Natural killer cell (primary cell): ENCODE results near the gene MAN2B2. TPM values are rescaled to one million over a fixed set of nuclear protein-coding genes. Genes with fewer than 3 reads are reported as not detected.

Experiments used
- ATAC-seq, 3 donors: fragments of 150-1000 bp in 2 of 3; fragments of 200-7000 bp in 1 of 3; cut with Tn5 transposase; 1 replicate in 1 of 3; 2 replicates in 2 of 3; pipeline ENCODE4 v1.10.0; 2021; ENCODE audit warnings: mild to moderate bottlenecking in 2 of 3, moderate library complexity in 2 of 3
- DNase-seq, 2 donors: peaks; one replicate each; pipeline versions ENCODE4 v3.0.0 to v3.0.0-alpha.2; 2013 to 2021; ENCODE audit warnings: mixed read lengths in 1 of 2
- H3K27ac ChIP-seq: one replicate; pipeline ENCODE4 v1.5.1; 2013; ENCODE audit warnings: mild to moderate bottlenecking, low read length
- H3K27me3 ChIP-seq: one replicate; pipeline ENCODE4 v1.6.1; 2013; ENCODE audit warnings: low read length; ENCODE audit not compliant: control insufficient read depth, insufficient read depth
- H3K36me3 ChIP-seq: one replicate; pipeline ENCODE4 v1.6.1; 2013; ENCODE audit warnings: low read length; ENCODE audit not compliant: control insufficient read depth, insufficient read depth
- H3K4me1 ChIP-seq: one replicate; pipeline ENCODE4 v1.6.1; 2013; ENCODE audit warnings: low read length; ENCODE audit not compliant: control insufficient read depth, insufficient read depth
- H3K4me3 ChIP-seq: one replicate; pipeline ENCODE4 v1.5.1; 2013; ENCODE audit warnings: low read length
- H3K9me3 ChIP-seq: one replicate; pipeline ENCODE4 v1.6.1; 2013; ENCODE audit warnings: low read length; ENCODE audit not compliant: control insufficient read depth, insufficient read depth
- H3K27ac Mint-ChIP-seq, 2 donors: one replicate each; pipeline ENCODE4 v1.8.0; 2022; ENCODE audit warnings: mild to moderate bottlenecking in 2 of 2, mixed read lengths in 2 of 2, moderate library complexity in 1 of 2
- H3K27me3 Mint-ChIP-seq, 2 donors: one replicate each; pipeline ENCODE4 v1.8.0; 2022; ENCODE audit warnings: low read depth in 2 of 2, mixed read lengths in 2 of 2
- H3K36me3 Mint-ChIP-seq: one replicate; pipeline ENCODE4 v1.8.0; 2022; ENCODE audit warnings: mixed read lengths
- H3K4me1 Mint-ChIP-seq, 2 donors: one replicate each; pipeline ENCODE4 v1.8.0; 2022; ENCODE audit warnings: mixed read lengths in 2 of 2
- H3K4me3 Mint-ChIP-seq: one replicate; pipeline ENCODE4 v1.8.0; 2022; ENCODE audit warnings: mild to moderate bottlenecking, moderate library complexity, mixed read lengths
- H3K9me3 Mint-ChIP-seq, 2 donors: one replicate each; pipeline ENCODE4 v1.8.0; 2022; ENCODE audit warnings: mixed read lengths in 2 of 2
- WGBS: methylation state at CpG from one replicate; pipeline ENCODE4 v1.1.7; 2013; ENCODE audit warnings: missing lambda C conversion rate; ENCODE audit not compliant: insufficient coverage; 5-methylcytosine and 5-hydroxymethylcytosine counted together
- intact Hi-C: fragments of 100-400 bp; cut with micrococcal nuclease; formaldehyde crosslinking; loops from one replicate; pipeline ENCODE4 v1.14.2; 2022
- total RNA-seq, 4 donors: library from RNA; stranded (reverse); fragments of 120-200 nt in 1 of 4; gene quantifications; one replicate each; pipeline versions ENCODE4 v1.2.3 to v1.2.4, GENCODE V29; 2013 to 2022
- TF ChIP-seq, protein P1 (sequence below): fragments of 200-600 bp; IDR thresholded peaks from one replicate; pipeline ENCODE4 v1.8.0; 2022; ENCODE audit warnings: antibody characterized with exemption

MAN2B2 gene
- total RNA-seq, 3 donors from 2014 or later (not counting 1 experiment from before 2014, with no cell fraction given): 34.5 to 47.8 (median 39.0) TPM

GRCh38 chr4:6655924-6656323, 80.9 kb downstream of the MAN2B2 start:
- Histone ChIP-seq H3K4me1 (peaks cover 21% of the 10 kb centered on the region), H3K27ac (no peak overlapping the region), H3K4me3 (no peak overlapping the region), H3K27me3 (peaks cover 3% of the 10 kb centered on the region), H3K36me3 (no peaks in the 10 kb centered on the region), H3K9me3 (no peaks in the 10 kb centered on the region)
- intact Hi-C loops: no loop called here
- H3K9me3 Mint-ChIP-seq: no peaks in the 10 kb centered on the region
- no peaks in the 10 kb centered on the region for H3K36me3 Mint-ChIP-seq
- DNase-seq (no peak), ATAC-seq (no peak)
- no peak overlapping the region for H3K4me3 Mint-ChIP-seq
- no peak overlapping the region for H3K27ac Mint-ChIP-seq
- H3K27me3 Mint-ChIP-seq: peaks cover 0 to 11% of the 10 kb centered on the region in 2 donors
- 75% methylated on average over 5 of the region's 5 CpGs for WGBS
- TF ChIP-seq, protein P1, sequence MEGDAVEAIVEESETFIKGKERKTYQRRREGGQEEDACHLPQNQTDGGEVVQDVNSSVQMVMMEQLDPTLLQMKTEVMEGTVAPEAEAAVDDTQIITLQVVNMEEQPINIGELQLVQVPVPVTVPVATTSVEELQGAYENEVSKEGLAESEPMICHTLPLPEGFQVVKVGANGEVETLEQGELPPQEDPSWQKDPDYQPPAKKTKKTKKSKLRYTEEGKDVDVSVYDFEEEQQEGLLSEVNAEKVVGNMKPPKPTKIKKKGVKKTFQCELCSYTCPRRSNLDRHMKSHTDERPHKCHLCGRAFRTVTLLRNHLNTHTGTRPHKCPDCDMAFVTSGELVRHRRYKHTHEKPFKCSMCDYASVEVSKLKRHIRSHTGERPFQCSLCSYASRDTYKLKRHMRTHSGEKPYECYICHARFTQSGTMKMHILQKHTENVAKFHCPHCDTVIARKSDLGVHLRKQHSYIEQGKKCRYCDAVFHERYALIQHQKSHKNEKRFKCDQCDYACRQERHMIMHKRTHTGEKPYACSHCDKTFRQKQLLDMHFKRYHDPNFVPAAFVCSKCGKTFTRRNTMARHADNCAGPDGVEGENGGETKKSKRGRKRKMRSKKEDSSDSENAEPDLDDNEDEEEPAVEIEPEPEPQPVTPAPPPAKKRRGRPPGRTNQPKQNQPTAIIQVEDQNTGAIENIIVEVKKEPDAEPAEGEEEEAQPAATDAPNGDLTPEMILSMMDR: no peak
- H3K4me1 Mint-ChIP-seq: peaks cover 0 to 12% of the 10 kb centered on the region in 2 donors

GRCh38 chr4:6657242-6658208, 82.5 kb downstream of the MAN2B2 start:
- Mint-ChIP-seq H3K27me3 (peaks cover 13 to 17% of the 10 kb centered on the region in 2 donors), H3K4me3 (peak overlapping the region; percentile 69), H3K4me1 (peaks cover 0 to 12% of the 10 kb centered on the region in 2 donors), H3K36me3 (no peaks in the 10 kb centered on the region), H3K9me3 (no peaks in the 10 kb centered on the region), H3K27ac (no peak overlapping the region)
- Histone ChIP-seq H3K27me3 (peaks cover 6% of the 10 kb centered on the region), H3K36me3 (no peaks in the 10 kb centered on the region), H3K9me3 (no peaks in the 10 kb centered on the region), H3K4me3 (no peak overlapping the region), H3K27ac (no peak overlapping the region), H3K4me1 (peaks cover 21% of the 10 kb centered on the region)
- ATAC-seq (no peak), DNase-seq (no peak)
- WGBS: 80% methylated on average over 65 of the region's 65 CpGs
- TF ChIP-seq, protein P1: no peak
- intact Hi-C loops: loop anchor here (2.0 kb wide), 1 partner anchor 15 kb away; no protein-coding TSS in a partner anchor

DNA sequence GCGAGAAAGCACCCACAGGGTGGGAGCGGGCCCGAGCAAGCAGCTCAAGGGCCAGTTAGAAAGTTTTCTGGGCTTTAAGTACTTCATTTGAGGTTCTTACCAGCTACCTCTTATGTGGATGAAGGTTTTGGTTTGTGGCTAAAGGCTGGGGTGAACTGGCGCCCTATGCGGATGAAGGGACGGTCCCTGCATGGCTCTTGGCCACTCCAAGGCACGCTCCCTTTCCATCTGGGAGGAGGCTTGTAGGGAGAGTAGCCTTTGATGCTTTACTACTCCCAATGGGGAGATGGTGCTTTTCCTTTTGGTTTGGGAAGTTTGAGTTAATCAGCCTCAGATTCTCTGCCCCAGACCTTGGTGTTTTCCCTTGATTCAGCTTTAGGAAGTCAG, 83.2 kb downstream of the MAN2B2 start:
- no peaks in the 10 kb centered on the region for H3K36me3 Mint-ChIP-seq
- no peaks in the 10 kb centered on the region for H3K36me3 ChIP-seq
- H3K9me3 ChIP-seq: no peaks in the 10 kb centered on the region
- intact Hi-C loops: loop anchor here (2.0 kb wide), 1 partner anchor 15 kb away; no protein-coding TSS in a partner anchor
- TF ChIP-seq, protein P1: no peak
- ATAC-seq (no peak), DNase-seq (no peak)
- WGBS: 67% methylated on average over 7 of the region's 7 CpGs
- H3K27me3 Mint-ChIP-seq: peaks cover 20% of the 10 kb centered on the region in 2 donors
- H3K9me3 Mint-ChIP-seq: no peaks in the 10 kb centered on the region
- H3K4me3 ChIP-seq: no peak overlapping the region
- peaks cover 8% of the 10 kb centered on the region for H3K27me3 ChIP-seq
- H3K4me1 Mint-ChIP-seq: peaks cover 0 to 12% of the 10 kb centered on the region in 2 donors
- H3K27ac Mint-ChIP-seq: peak overlapping the region in 1 of 2 donors; percentile 64
- peaks cover 21% of the 10 kb centered on the region for H3K4me1 ChIP-seq
- H3K27ac ChIP-seq: no peak overlapping the region
- peak overlapping the region; percentile 69 for H3K4me3 Mint-ChIP-seq
